Transverse colon (tissue), 4 donors: ENCODE measurements around the gene CWC27. TPM values are rescaled to one million over a fixed set of nuclear protein-coding genes. Genes with fewer than 3 reads are reported as not detected.

ENCODE experiments used
- DNase-seq: peaks from one replicate; pipeline ENCODE4 v3.0.0-alpha.2; 2019
- H3K27ac ChIP-seq, 4 donors: fragments of 200-600 bp; sonication (generic); 2 replicates each; pipeline ENCODE4 v1.5.1; 2016 to 2018; ENCODE audit warnings: inconsistent platforms in 4 of 4
- H3K27me3 ChIP-seq: fragments of 200-600 bp; sonication (generic); 2 replicates; pipeline ENCODE4 v1.5.1; 2017; ENCODE audit warnings: inconsistent platforms
- H3K36me3 ChIP-seq, 4 donors: fragments of 200-600 bp; sonication (generic); 2 replicates each; pipeline ENCODE4 v1.5.1; 2017 to 2019; ENCODE audit warnings: inconsistent platforms in 4 of 4
- H3K4me1 ChIP-seq, 4 donors: fragments of 200-600 bp; sonication (generic); 2 replicates each; pipeline ENCODE4 v1.5.1; 2017 to 2020; ENCODE audit warnings: inconsistent platforms in 4 of 4
- H3K4me3 ChIP-seq, 4 donors: fragments of 200-600 bp; sonication (generic); 1 replicate in 1 of 4; 2 replicates in 3 of 4; pipeline versions ENCODE4 v1.5.1 to v1.6.1; 2017 to 2019; ENCODE audit warnings: inconsistent platforms in 4 of 4
- H3K9me3 ChIP-seq, 2 donors: fragments of 200-600 bp; sonication (generic); 2 replicates each; pipeline ENCODE4 v1.5.1; 2017 to 2019; ENCODE audit warnings: inconsistent platforms in 2 of 2
- EP300 ChIP-seq: sonication (generic); formaldehyde crosslinking; IDR thresholded peaks from one replicate; pipeline ENCODE4 v1.6.1; 2017; ENCODE audit warnings: antibody characterized with exemption, low read depth
- POLR2A ChIP-seq: fragments of 450-650 bp; IDR thresholded peaks from one replicate; pipeline ENCODE4 v1.6.1; 2016; ENCODE audit warnings: antibody characterized with exemption, mild to moderate bottlenecking, moderate library complexity
- POLR2AphosphoS5 ChIP-seq, 3 donors: sonication (generic); formaldehyde crosslinking; IDR thresholded peaks; one replicate each; pipeline ENCODE4 v1.6.1; 2016; ENCODE audit warnings: antibody characterized with exemption in 3 of 3
- WGBS, 2 donors: methylation state at CpG; one replicate each; pipeline ENCODE4 v1.1.5; 2018; ENCODE audit warnings: low coverage in 1 of 2; 5-methylcytosine and 5-hydroxymethylcytosine counted together
- in situ Hi-C, 4 donors: fragments of 200-750 bp; cut with MboI; loops; one replicate each; pipeline versions ENCODE4 v1.15.0 to v1.15.1; 2017; ENCODE audit warnings: low sequenced_read_pairs in 3 of 4, low pct_ligation_motif_present in 1 of 4, low pct_unique_long_range_greater_than_20kb in 1 of 4
- intact Hi-C: fragments of 100-400 bp; cut with DNase I; formaldehyde crosslinking; loops from one replicate; pipeline ENCODE4 v1.15.1; 2023; ENCODE audit warnings: low total_unique reads
- total RNA-seq, 4 donors: library from RNA; depleted of rRNA; stranded (reverse); fragments of >200 nt; gene quantifications; one replicate each; pipeline ENCODE4 v1.1.0, GENCODE V29; 2016
- TF ChIP-seq, protein P1 (sequence below), 5 experiments: fragments of 200-600 bp in 3 of 5; fragments of 450-650 bp in 2 of 5; sonication (generic) in 3 of 5; IDR thresholded peaks; 1 replicate in 2 of 5; 2 replicates in 3 of 5; pipeline ENCODE4 v1.5.1; 2016 to 2017; ENCODE audit warnings: antibody characterized with exemption in 5 of 5, inconsistent platforms in 3 of 5, mild to moderate bottlenecking in 2 of 5, moderate library complexity in 1 of 5

CWC27 gene
- total RNA-seq, 4 donors from 2014 or later: 9.6 to 36.2 (median 15.6) TPM; not detected in 1

DNA sequence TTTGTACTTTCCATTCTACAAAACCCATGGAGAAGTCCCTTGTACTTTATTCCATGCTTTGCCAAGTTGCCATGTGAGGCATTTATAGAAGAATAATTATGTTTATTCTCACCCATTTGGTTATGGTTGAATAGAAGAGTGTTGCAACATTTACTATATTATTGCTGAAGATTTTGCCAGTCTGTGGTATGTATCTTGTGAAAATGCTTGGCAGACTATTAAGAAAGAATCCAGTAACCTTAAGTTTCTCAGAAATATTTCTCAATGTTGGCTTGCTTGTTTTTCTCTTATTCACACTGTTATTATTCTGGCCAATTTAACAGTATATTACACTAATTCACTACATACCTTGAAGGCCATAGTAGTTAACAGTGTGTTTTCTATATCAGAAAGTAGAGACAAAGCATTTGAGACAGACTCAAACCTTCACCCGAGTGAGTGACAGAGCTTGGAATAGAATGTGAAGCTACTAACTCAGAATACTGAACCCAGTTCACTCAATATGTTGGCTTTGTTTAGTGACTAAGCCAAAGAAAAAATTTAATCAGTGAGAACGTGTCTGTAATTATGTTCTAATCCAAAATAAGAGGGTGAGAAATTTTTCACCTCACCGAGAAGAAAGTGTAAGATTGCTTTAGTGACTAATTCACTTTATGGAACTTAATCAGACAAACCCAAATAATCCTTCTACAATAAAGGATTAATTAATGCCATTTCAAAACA, 184.4 kb downstream of the CWC27 start:
- intact Hi-C loops: loop anchor here (10.0 kb wide), 1 partner anchor 152 kb away; no protein-coding TSS in a partner anchor
- in situ Hi-C loops: loop anchor here in 2 of 4 donors (25.0 kb wide), 1 partner anchor 534 kb away; the partner anchor contains the start of gene ADAMTS6 (in 2 of the 2)

DNA sequence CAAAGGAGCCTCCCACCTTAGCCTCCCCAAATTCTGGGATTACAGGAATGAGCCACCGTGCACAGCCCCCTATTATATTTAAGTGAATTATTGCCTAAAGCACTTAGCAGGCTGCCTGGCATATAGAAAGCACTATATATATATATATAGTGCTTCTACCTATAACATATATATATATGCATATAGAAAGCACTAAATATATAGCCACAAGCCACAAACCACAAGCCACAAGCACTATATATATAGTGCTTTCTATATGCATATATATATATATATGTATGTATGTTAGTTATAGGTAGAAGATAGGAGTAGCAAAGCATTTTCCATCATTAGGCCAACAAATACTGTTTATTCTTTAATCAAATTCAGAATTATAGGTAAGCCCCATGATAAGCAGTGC, 185.8 kb downstream of the CWC27 start:
- H3K4me3 ChIP-seq: no peak overlapping the region
- H3K27me3 ChIP-seq: no peaks in the 10 kb centered on the region
- H3K27ac ChIP-seq: no peak overlapping the region
- H3K4me1 ChIP-seq: no peaks in the 10 kb centered on the region
- no peak for TF ChIP-seq POLR2AphosphoS5 (IDR thresholded peaks at IDR 0.05)
- TF ChIP-seq EP300: no peak
- TF ChIP-seq, protein P1, sequence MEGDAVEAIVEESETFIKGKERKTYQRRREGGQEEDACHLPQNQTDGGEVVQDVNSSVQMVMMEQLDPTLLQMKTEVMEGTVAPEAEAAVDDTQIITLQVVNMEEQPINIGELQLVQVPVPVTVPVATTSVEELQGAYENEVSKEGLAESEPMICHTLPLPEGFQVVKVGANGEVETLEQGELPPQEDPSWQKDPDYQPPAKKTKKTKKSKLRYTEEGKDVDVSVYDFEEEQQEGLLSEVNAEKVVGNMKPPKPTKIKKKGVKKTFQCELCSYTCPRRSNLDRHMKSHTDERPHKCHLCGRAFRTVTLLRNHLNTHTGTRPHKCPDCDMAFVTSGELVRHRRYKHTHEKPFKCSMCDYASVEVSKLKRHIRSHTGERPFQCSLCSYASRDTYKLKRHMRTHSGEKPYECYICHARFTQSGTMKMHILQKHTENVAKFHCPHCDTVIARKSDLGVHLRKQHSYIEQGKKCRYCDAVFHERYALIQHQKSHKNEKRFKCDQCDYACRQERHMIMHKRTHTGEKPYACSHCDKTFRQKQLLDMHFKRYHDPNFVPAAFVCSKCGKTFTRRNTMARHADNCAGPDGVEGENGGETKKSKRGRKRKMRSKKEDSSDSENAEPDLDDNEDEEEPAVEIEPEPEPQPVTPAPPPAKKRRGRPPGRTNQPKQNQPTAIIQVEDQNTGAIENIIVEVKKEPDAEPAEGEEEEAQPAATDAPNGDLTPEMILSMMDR (IDR thresholded peaks at IDR 0.05): no peak
- TF ChIP-seq POLR2A: no peak
- 96 to 100% methylated on average over 1 of the region's 1 CpG for WGBS, 2 donors
- in situ Hi-C loops (loop anchor here in 2 of 4 donors (25.0 kb wide), 1 partner anchor 533 kb away; the partner anchor contains the start of gene ADAMTS6 (in 2 of the 2)), intact Hi-C loops (loop anchor here (10.0 kb wide), 1 partner anchor 150 kb away; no protein-coding TSS in a partner anchor)
- no peaks in the 10 kb centered on the region for H3K9me3 ChIP-seq
- no peaks in the 10 kb centered on the region for H3K36me3 ChIP-seq
- no peak for DNase-seq

More for the DNA sequence above, 184.4 kb downstream of the CWC27 start:
- Histone ChIP-seq H3K9me3 (no peaks in the 10 kb centered on the region), H3K27me3 (no peaks in the 10 kb centered on the region), H3K36me3 (no peaks in the 10 kb centered on the region), H3K4me1 (no peaks in the 10 kb centered on the region), H3K4me3 (no peak overlapping the region), H3K27ac (no peak overlapping the region)
- WGBS, 2 donors: 66 to 94% methylated on average over 2 to 3 of the region's 3 CpGs
- DNase-seq: no peak
- no peak for TF ChIP-seq EP300
- TF ChIP-seq, protein P1 (IDR thresholded peaks at IDR 0.05): no peak
- no peak for TF ChIP-seq POLR2AphosphoS5 (IDR thresholded peaks at IDR 0.05)
- TF ChIP-seq POLR2A: no peak

DNA sequence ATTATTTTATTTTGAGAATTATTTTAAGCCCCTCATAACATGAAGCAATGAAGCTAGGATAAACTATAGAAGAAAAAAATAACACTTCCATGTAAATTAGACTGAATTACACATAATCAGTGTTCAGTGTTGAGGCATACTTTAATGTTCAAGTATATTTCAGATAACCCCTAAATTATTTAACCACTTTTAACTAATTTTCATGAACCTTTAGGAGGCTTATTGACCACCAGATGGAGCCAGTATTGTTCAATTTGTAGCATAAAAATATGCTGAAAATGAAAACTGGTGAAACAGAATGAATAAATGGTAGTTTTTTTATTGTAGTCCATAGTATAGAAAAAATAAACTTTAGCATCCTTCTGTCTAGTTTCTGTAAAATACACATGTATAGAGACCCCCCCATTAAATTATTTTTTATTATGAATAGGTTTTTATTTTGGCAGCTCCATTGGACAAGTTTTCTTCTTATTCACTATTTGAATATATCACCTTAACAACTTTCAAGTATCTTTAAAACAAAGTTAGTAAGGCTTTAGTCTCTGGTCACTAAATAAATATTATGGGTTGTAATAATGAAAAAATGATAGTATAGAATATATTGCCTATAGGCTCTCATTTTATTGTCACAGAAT, 190.1 kb downstream of the CWC27 start:
- H3K27ac ChIP-seq: no peak overlapping the region
- DNase-seq: no peak
- no peak overlapping the region for H3K4me3 ChIP-seq
- no peaks in the 10 kb centered on the region for H3K36me3 ChIP-seq
- TF ChIP-seq, protein P1 (IDR thresholded peaks at IDR 0.05): peak in 4 of 5 experiments; percentile 37 to 51 (median 47)
- TF ChIP-seq POLR2AphosphoS5 (IDR thresholded peaks at IDR 0.05): no peak
- in situ Hi-C loops (loop anchor here in 2 of 4 donors (25.0 kb wide), 1 partner anchor 528 kb away; the partner anchor contains the start of gene ADAMTS6 (in 2 of the 2)), intact Hi-C loops (loop anchor here (10.0 kb wide), 1 partner anchor 146 kb away; no protein-coding TSS in a partner anchor)
- peaks cover 7 to 12% of the 10 kb centered on the region in 2 donors for H3K9me3 ChIP-seq
- H3K4me1 ChIP-seq: no peaks in the 10 kb centered on the region
- H3K27me3 ChIP-seq: no peaks in the 10 kb centered on the region

DNA sequence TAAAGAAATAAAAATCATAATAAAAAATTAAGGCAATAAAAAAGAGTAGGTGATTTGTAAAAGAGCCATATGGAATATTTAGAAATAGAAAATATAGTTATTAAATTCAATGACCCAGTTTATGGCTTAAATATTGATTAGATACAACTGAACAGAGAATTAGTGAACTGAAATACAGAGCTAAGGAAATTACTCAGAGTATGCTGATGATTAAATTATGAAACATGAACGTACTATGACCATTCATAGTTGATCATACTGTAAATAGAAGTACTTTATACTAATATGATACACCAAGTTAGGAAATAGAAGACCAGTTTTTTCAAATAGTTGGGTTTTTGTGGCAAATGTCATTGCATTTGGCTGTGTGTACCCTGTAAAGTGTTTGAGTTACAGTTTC, 194.5 kb downstream of the CWC27 start:
- H3K4me1 ChIP-seq: no peaks in the 10 kb centered on the region
- H3K9me3 ChIP-seq: peaks cover 9 to 12% of the 10 kb centered on the region in 2 donors
- H3K27me3 ChIP-seq: no peaks in the 10 kb centered on the region
- intact Hi-C loops (no loop called here), in situ Hi-C loops (loop anchor here in 2 of 4 donors (25.0 kb wide), 1 partner anchor 524 kb away; the partner anchor contains the start of gene ADAMTS6 (in 2 of the 2))
- no peaks in the 10 kb centered on the region for H3K36me3 ChIP-seq
- no peak for DNase-seq
- no peak overlapping the region for H3K4me3 ChIP-seq
- TF ChIP-seq POLR2AphosphoS5 (IDR thresholded peaks at IDR 0.05): no peak
- TF ChIP-seq POLR2A: no peak
- TF ChIP-seq, protein P1 (IDR thresholded peaks at IDR 0.05): no peak
- TF ChIP-seq EP300: no peak
- no peak overlapping the region for H3K27ac ChIP-seq
- WGBS, 2 donors: 94 to 100% methylated on average over 1 of the region's 1 CpG
